Measurements from ENCODE around the gene RASA3. TPM values are rescaled to one million over a fixed set of nuclear protein-coding genes. Genes with fewer than 3 reads are reported as not detected.

RASA3 gene
- total RNA-seq, 4 donors from 2014 or later, result 29.5 to 38.1 (median 34.6) TPM

DNA sequence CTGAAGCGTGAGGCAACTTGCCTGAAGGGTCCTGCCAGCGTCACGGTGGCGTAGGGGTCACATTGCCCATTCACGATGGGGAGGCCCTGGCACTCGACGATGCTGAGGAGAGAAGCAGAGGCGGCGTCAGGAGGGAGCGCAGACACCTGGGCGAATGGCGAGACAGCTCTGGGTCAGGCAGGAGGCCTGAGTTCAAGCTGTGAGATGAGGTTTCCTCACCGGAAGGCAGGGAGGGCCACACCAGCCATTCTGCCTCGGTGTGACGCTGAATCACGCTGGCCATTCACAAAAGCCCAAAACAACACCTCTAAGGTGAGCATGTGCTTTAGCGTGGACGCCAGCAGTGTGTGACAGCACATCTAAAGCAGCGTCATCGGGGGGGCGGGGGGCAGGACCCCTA, 104.6 kb downstream of the RASA3 start:
- DNase-seq (ENCODE audit: extremely low spot score), result no peak
- peaks cover 0 to 46% (median 21%) of the 10 kb centered on the region in 4 donors for H3K36me3 ChIP-seq
- peak overlapping the region; percentile 68 to 79 (median 76) for H3K27ac ChIP-seq (replicated peaks in 1 of 4)
- H3K4me1 ChIP-seq, result peaks cover 42 to 71% (median 51%) of the 10 kb centered on the region in 4 donors
- H3K27me3 ChIP-seq, result no peaks in the 10 kb centered on the region
- TF ChIP-seq POLR2AphosphoS5 (IDR thresholded peaks at IDR 0.05) (no peak), EP300 (IDR thresholded peaks at IDR 0.05) (no peak), POLR2A (IDR thresholded peaks at IDR 0.05; ENCODE audit: low read depth) (no peak)
- TF ChIP-seq, protein P1, sequence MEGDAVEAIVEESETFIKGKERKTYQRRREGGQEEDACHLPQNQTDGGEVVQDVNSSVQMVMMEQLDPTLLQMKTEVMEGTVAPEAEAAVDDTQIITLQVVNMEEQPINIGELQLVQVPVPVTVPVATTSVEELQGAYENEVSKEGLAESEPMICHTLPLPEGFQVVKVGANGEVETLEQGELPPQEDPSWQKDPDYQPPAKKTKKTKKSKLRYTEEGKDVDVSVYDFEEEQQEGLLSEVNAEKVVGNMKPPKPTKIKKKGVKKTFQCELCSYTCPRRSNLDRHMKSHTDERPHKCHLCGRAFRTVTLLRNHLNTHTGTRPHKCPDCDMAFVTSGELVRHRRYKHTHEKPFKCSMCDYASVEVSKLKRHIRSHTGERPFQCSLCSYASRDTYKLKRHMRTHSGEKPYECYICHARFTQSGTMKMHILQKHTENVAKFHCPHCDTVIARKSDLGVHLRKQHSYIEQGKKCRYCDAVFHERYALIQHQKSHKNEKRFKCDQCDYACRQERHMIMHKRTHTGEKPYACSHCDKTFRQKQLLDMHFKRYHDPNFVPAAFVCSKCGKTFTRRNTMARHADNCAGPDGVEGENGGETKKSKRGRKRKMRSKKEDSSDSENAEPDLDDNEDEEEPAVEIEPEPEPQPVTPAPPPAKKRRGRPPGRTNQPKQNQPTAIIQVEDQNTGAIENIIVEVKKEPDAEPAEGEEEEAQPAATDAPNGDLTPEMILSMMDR (IDR thresholded peaks at IDR 0.05), result no peak
- intact Hi-C loops (cut with DNase I), result loop anchor here (5.0 kb wide), 1 partner anchor 199 kb away; no protein-coding TSS in a partner anchor
- 96% methylated on average over 18 of the region's 21 CpGs for WGBS
- H3K9me3 ChIP-seq, result no peaks in the 10 kb centered on the region
- H3K4me3 ChIP-seq, result peak overlapping the region in 1 of 4 donors; percentile 19

DNA sequence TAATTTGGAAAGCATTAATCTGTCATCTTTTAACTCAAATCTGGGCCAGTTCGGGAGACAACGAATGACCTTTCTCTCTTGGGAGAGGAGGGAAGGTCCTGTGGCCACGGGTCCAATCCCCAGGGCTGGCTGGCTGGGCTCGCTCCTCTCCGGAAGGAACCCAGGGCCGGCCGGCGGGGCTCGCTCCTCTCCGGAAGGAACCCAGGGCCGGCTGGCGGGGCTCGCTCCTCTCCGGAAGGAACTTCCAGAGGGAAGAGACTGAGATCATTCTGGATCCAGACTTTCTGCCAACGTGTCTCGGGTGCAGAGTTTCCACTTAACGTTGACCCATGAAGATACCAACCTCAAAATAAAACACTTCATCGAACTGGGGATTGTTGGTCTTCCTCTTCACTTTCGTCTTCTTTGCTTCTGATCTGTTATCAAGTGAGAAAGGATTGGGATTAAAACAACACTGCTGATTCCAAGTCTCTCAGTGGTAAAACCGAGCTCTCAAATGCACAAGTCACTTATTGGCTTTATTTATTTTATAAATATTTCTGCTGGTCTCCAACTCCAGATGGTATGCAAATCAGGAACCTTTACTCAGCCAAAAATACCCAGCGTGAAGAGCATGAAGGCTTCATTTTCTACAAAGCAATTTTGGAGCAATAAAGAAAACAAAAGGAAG, 105.2 kb downstream of the RASA3 start:
- DNase-seq (ENCODE audit: extremely low spot score), result no peak
- intact Hi-C loops (cut with DNase I), result loop anchor here (5.0 kb wide), 1 partner anchor 200 kb away; no protein-coding TSS in a partner anchor
- Histone ChIP-seq H3K4me3 (peak overlapping the region in 3 of 4 donors; percentile 10 to 35 (median 19)), H3K4me1 (peaks cover 39 to 66% (median 46%) of the 10 kb centered on the region in 4 donors), H3K9me3 (no peaks in the 10 kb centered on the region), H3K27me3 (no peaks in the 10 kb centered on the region), H3K27ac (replicated peaks in 1 of 4) (peak overlapping the region; percentile 68 to 79 (median 76)), H3K36me3 (peaks cover 0 to 53% (median 26%) of the 10 kb centered on the region in 4 donors)
- TF ChIP-seq, protein P1 (IDR thresholded peaks at IDR 0.05), result no peak
- TF ChIP-seq POLR2AphosphoS5 (IDR thresholded peaks at IDR 0.05), result peak in 1 of 2 donors; percentile 9
- 48% methylated on average over 21 of the region's 21 CpGs for WGBS

DNA sequence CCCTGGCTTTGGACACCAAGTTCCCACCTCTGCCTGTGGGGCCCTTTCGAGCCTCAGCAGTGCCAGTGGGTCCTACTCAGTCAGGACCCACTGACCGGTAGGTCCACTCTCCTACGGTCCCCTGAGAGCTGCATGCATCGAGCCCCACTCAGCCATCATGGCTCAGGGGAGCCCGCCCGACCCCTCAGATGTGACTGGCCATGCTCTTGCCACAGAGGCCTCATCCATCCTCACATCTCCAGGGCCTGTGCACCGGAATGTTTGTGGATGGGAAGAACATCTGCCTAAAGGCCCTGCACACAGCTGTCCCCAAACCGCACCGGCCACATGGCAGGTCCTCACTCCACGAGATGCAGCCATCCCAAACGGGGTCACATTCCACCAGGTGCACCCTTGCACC, 105.9 kb downstream of the RASA3 start:
- Histone ChIP-seq H3K9me3 (no peaks in the 10 kb centered on the region), H3K4me1 (peaks cover 32 to 59% (median 39%) of the 10 kb centered on the region in 4 donors), H3K27me3 (no peaks in the 10 kb centered on the region), H3K27ac (replicated peaks in 1 of 4) (peak overlapping the region; percentile 68 to 79 (median 76)), H3K36me3 (peaks cover 0 to 60% (median 33%) of the 10 kb centered on the region in 4 donors), H3K4me3 (peak overlapping the region in 1 of 4 donors; percentile 35)
- TF ChIP-seq POLR2A (IDR thresholded peaks at IDR 0.05; ENCODE audit: low read depth), result no peak
- TF ChIP-seq, protein P1 (IDR thresholded peaks at IDR 0.05), result no peak
- TF ChIP-seq POLR2AphosphoS5 (IDR thresholded peaks at IDR 0.05), result no peak
- TF ChIP-seq EP300 (IDR thresholded peaks at IDR 0.05), result no peak
- 87% methylated on average over 8 of the region's 11 CpGs for WGBS
- intact Hi-C loops (cut with DNase I), result loop anchor here (5.0 kb wide), 1 partner anchor 201 kb away; no protein-coding TSS in a partner anchor
- no peak for DNase-seq (ENCODE audit: extremely low spot score)

DNA sequence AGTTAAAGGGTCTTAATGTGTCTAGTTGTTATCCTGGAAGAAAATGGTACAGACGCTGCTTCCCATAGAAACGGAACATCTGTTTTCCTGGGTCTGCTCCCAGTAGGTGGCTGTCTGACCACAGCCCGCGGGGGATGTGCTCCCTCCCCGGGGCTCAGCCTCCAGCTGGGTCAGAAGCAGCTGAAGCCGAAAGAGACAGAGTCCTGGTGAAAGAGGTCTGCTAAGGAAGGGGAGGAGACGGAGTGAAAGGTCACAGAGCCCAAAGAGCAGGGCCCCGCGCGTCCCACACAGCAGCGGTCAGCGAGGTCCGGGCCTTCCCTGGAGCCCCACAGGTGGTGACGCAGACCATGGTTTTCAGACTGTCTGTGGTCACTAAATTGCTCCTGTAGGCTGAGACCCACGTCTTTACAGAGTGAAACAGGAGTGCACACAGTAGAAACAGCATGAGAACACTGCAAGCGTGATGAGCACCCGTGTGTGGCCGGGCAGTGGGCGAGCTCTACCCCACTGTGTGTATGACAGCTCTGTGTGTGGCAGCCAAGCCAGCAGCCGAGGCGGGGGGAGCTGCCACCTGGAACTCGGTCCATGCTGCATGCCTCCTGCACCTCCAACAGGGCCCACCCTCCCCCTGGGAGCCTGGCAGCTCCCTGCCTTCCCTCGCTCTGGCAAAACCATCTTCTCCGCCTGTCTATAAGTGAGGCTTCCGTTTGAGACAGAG, 106.5 kb downstream of the RASA3 start:
- no peak for DNase-seq (ENCODE audit: extremely low spot score)
- Histone ChIP-seq H3K9me3 (no peaks in the 10 kb centered on the region), H3K27ac (replicated peaks in 1 of 4) (peak overlapping the region; percentile 68 to 79 (median 76)), H3K4me3 (no peak overlapping the region), H3K27me3 (no peaks in the 10 kb centered on the region), H3K36me3 (peaks cover 6 to 66% (median 39%) of the 10 kb centered on the region in 4 donors), H3K4me1 (peaks cover 29 to 53% (median 34%) of the 10 kb centered on the region in 4 donors)
- TF ChIP-seq, protein P1 (IDR thresholded peaks at IDR 0.05), result peak in 2 of 3 experiments; percentile 19 to 25
- no peak for TF ChIP-seq POLR2A (IDR thresholded peaks at IDR 0.05; ENCODE audit: low read depth)
- no peak for TF ChIP-seq EP300 (IDR thresholded peaks at IDR 0.05)
- TF ChIP-seq POLR2AphosphoS5 (IDR thresholded peaks at IDR 0.05), result no peak
- 59% methylated on average over 21 of the region's 25 CpGs for WGBS
- intact Hi-C loops (cut with DNase I), result loop anchor here (5.0 kb wide), 1 partner anchor 201 kb away; no protein-coding TSS in a partner anchor

Data from esophagus muscularis mucosa (tissue), 4 donors.